Ascending aorta (tissue), 2 donors: ENCODE data around the gene PNKD. TPM values are rescaled to one million over a fixed set of nuclear protein-coding genes. Genes with fewer than 3 reads are reported as not detected.

Experiments used
- DNase-seq, 2 donors: peaks; one replicate each; pipeline ENCODE4 v3.0.0-alpha.2; 2019; ENCODE audit warnings: low spot score in 2 of 2
- H3K27ac ChIP-seq, 2 donors: fragments of 200-600 bp; sonication (generic); one replicate each; pipeline ENCODE4 v1.5.1; 2016 to 2017; ENCODE audit warnings: mild to moderate bottlenecking in 1 of 2
- H3K27me3 ChIP-seq: fragments of 200-600 bp; sonication (generic); one replicate; pipeline ENCODE4 v1.5.1; 2017
- H3K36me3 ChIP-seq, 2 donors: fragments of 200-600 bp; sonication (generic); one replicate each; pipeline ENCODE4 v1.5.1; 2016
- H3K4me1 ChIP-seq, 2 donors: fragments of 200-600 bp; sonication (generic); one replicate each; pipeline ENCODE4 v1.5.1; 2016 to 2017; ENCODE audit warnings: mild to moderate bottlenecking in 1 of 2
- H3K4me3 ChIP-seq, 2 donors: fragments of 200-600 bp; sonication (generic); one replicate each; pipeline ENCODE4 v1.5.1; 2016 to 2017; ENCODE audit warnings: mild to moderate bottlenecking in 1 of 2
- H3K9me3 ChIP-seq, 2 donors: fragments of 200-600 bp; sonication (generic); one replicate each; pipeline ENCODE4 v1.5.1; 2016
- CTCF ChIP-seq, 3 experiments: fragments of 200-600 bp in 2 of 3; fragments of 450-650 bp in 1 of 3; sonication (generic) in 2 of 3; IDR thresholded peaks; one replicate each; pipeline ENCODE4 v1.5.1; 2016 to 2019; ENCODE audit warnings: antibody characterized with exemption in 3 of 3, mild to moderate bottlenecking in 1 of 3, moderate library complexity in 1 of 3
- intact Hi-C: fragments of 100-400 bp; cut with DNase I; formaldehyde crosslinking; loops from one replicate; pipeline ENCODE4 v1.15.1; 2023
- total RNA-seq: library from RNA; depleted of rRNA; stranded (reverse); fragments of >200 nt; gene quantifications from one replicate; pipeline ENCODE4 v1.1.0, GENCODE V29; 2016

Gene PNKD
- total RNA-seq, 1 donor from 2014 or later: 45.8 TPM

GRCh38 chr2:218280260-218280870 is 10.0 kb downstream of the PNKD start:
- Histone ChIP-seq H3K27ac (peak overlapping the region; percentile 80 to 98), H3K36me3 (peaks cover 65 to 77% of the 10 kb centered on the region in 2 donors), H3K4me3 (no peak overlapping the region), H3K27me3 (no peaks in the 10 kb centered on the region), H3K9me3 (no peaks in the 10 kb centered on the region), H3K4me1 (peaks cover 32 to 52% of the 10 kb centered on the region in 2 donors)
- no peak for TF ChIP-seq CTCF (IDR thresholded peaks at IDR 0.05)
- no peak for DNase-seq
- intact Hi-C loops: no loop called here

- intact Hi-C loops: no loop called here
- TF ChIP-seq CTCF (IDR thresholded peaks at IDR 0.05): no peak
- Histone ChIP-seq H3K36me3 (peaks cover 54 to 66% of the 10 kb centered on the region in 2 donors), H3K9me3 (no peaks in the 10 kb centered on the region), H3K4me1 (peaks cover 38 to 60% of the 10 kb centered on the region in 2 donors), H3K4me3 (peak overlapping the region in 1 of 2 donors; percentile 68), H3K27me3 (no peaks in the 10 kb centered on the region), H3K27ac (peak overlapping the region; percentile 98 to 99)
- peak in 1 of 2 donors; percentile 84 for DNase-seq
Measured at GRCh38 chr2:218281449-218281848, 11.1 kb downstream of the PNKD start.

GRCh38 chr2:218282173-218282991 is 12.1 kb downstream of the PNKD start:
- DNase-seq: peak in 1 of 2 donors; percentile 86

GRCh38 chr2:218284106-218284811 is 13.9 kb downstream of the PNKD start:
- Histone ChIP-seq H3K9me3 (no peaks in the 10 kb centered on the region), H3K27me3 (no peaks in the 10 kb centered on the region), H3K4me1 (peaks cover 47 to 75% of the 10 kb centered on the region in 2 donors), H3K27ac (peak overlapping the region; percentile 98 to 99), H3K36me3 (peaks cover 26 to 38% of the 10 kb centered on the region in 2 donors), H3K4me3 (peak overlapping the region; percentile 24 to 68)
- intact Hi-C loops: no loop called here
- peak in 1 of 2 donors; percentile 82 for DNase-seq
- TF ChIP-seq CTCF (IDR thresholded peaks at IDR 0.05): no peak

More at GRCh38 chr2:218282173-218282991, 12.1 kb downstream of the PNKD start:
- Histone ChIP-seq H3K27ac (peak overlapping the region; percentile 98 to 99), H3K9me3 (no peaks in the 10 kb centered on the region), H3K36me3 (peaks cover 45 to 57% of the 10 kb centered on the region in 2 donors), H3K27me3 (no peaks in the 10 kb centered on the region), H3K4me3 (peak overlapping the region in 1 of 2 donors; percentile 68), H3K4me1 (peaks cover 38 to 63% of the 10 kb centered on the region in 2 donors)
- intact Hi-C loops: loop anchor here (1.0 kb wide), 1 partner anchor 10 kb away; no protein-coding TSS in a partner anchor
- TF ChIP-seq CTCF (IDR thresholded peaks at IDR 0.05): no peak

- Histone ChIP-seq H3K27me3 (no peaks in the 10 kb centered on the region), H3K9me3 (no peaks in the 10 kb centered on the region), H3K4me3 (peak overlapping the region; percentile 48 to 68), H3K4me1 (peaks cover 47 to 78% of the 10 kb centered on the region in 2 donors), H3K27ac (peak overlapping the region; percentile 98 to 99), H3K36me3 (peaks cover 13 to 24% of the 10 kb centered on the region in 2 donors)
- intact Hi-C loops: loop anchor here (2.0 to 5.0 kb wide), 2 partner anchors 113 to 282 kb away; partner anchors contain the start of genes CNOT9, CTDSP1 and USP37
- peak; percentile 38 to 94 for DNase-seq
- no peak for TF ChIP-seq CTCF (IDR thresholded peaks at IDR 0.05)
Measured at GRCh38 chr2:218285604-218286003, 15.3 kb downstream of the PNKD start.
